Measurements from ENCODE around the gene KLK4. TPM values are rescaled to one million over a fixed set of nuclear protein-coding genes. Genes with fewer than 3 reads are reported as not detected.

KLK4 gene
- total and polyA plus RNA-seq, 10 of the 15 experiments (the other 5 are each of a cell fraction or from before 2014, with no cell fraction given): 0.06 to 0.31 TPM; not detected in 8

- Histone ChIP-seq H3K27me3 (replicated peaks in 1 of 2; ENCODE audit: control insufficient read depth in 2 of 2, insufficient read depth in 2 of 2, low read length in 1 of 2) (no peaks in the 10 kb centered on the region; a peak in 1 of 4 replicates), H4K20me1 (ENCODE audit: control insufficient read depth, insufficient read depth) (no peaks in the 10 kb centered on the region), H3K4me2 (ENCODE audit: control insufficient read depth, insufficient read depth) (no peak overlapping the region), H3K9me3 (replicated peaks; ENCODE audit: control insufficient read depth, insufficient read depth, low read length) (no peaks in the 10 kb centered on the region), H3K36me3 (ENCODE audit: control insufficient read depth in 2 of 2, insufficient read depth in 2 of 2, low read length in 1 of 2) (no peaks in the 10 kb centered on the region), H2AFZ (ENCODE audit: control insufficient read depth, low read depth, low read length) (no peak overlapping the region), H3K9ac (ENCODE audit: control insufficient read depth, insufficient read depth, low read length) (no peak overlapping the region), H3K4me3 (no peak overlapping the region), H3K4me1 (ENCODE audit: control insufficient read depth, insufficient read depth, low read length) (no peaks in the 10 kb centered on the region), H3K27ac (ENCODE audit: control insufficient read depth, insufficient read depth) (no peak overlapping the region), H3K79me2 (ENCODE audit: control insufficient read depth, insufficient read depth, low read length) (no peaks in the 10 kb centered on the region)
- DNase-seq (ENCODE audit: low read depth, low spot score) (no peak), FAIRE-seq (no peak), ATAC-seq (no peak)
- 25% methylated on average over 4 of the region's 4 CpGs for WGBS (ENCODE audit: insufficient coverage, insufficient replicate concordance, low lambda C conversion rate, missing lambda C conversion rate)
- intact Hi-C loops (cut with micrococcal nuclease; ENCODE audit: unreplicated experiment) (no loop called here), in situ Hi-C loops (cut with MboI) (no loop called here)
- SMC1A ChIA-PET (ENCODE audit: uncharacterized antibody, unreplicated experiment): no interaction called here
- no peak for TF ChIP-seq RELA (IDR thresholded peaks at IDR 0.05; ENCODE audit: borderline replicate concordance, partially characterized antibody)
- TF ChIP-seq EED (IDR thresholded peaks at IDR 0.05; ENCODE audit: low read depth): no peak
- TF ChIP-seq SMARCA5 (IDR thresholded peaks at IDR 0.05): no peak
- no peak for TF ChIP-seq EP300 (IDR thresholded peaks at IDR 0.05; ENCODE audit: borderline replicate concordance in 1 of 2, control insufficient read depth in 1 of 2, low read depth in 2 of 2, low read length in 2 of 2)
- TF ChIP-seq ZNF274 (IDR thresholded peaks at IDR 0.05; ENCODE audit: insufficient read depth, insufficient read length): no peak
- TF ChIP-seq ZBTB11 (CRISPR knock-in tag; IDR thresholded peaks at IDR 0.05): no peak
- TF ChIP-seq ATF3 (IDR thresholded peaks at IDR 0.05; ENCODE audit: borderline replicate concordance, extremely low read depth, low read depth, low read length): no peak
- no peak for TF ChIP-seq NR2C2 (IDR thresholded peaks at IDR 0.05; ENCODE audit: borderline replicate concordance, control insufficient read depth, insufficient read length, low read depth)
- TF ChIP-seq, protein P1, sequence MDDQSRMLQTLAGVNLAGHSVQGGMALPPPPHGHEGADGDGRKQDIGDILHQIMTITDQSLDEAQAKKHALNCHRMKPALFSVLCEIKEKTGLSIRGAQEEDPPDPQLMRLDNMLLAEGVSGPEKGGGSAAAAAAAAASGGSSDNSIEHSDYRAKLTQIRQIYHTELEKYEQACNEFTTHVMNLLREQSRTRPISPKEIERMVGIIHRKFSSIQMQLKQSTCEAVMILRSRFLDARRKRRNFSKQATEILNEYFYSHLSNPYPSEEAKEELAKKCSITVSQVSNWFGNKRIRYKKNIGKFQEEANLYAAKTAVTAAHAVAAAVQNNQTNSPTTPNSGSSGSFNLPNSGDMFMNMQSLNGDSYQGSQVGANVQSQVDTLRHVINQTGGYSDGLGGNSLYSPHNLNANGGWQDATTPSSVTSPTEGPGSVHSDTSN (IDR thresholded peaks at IDR 0.05; ENCODE audit: insufficient replicate concordance, low read depth, low read length): no peak
- TF ChIP-seq ZNF622 (IDR thresholded peaks at IDR 0.05): no peak
- no TSS peak for BruUV-seq (replicated peaks)
- POLR2A ChIA-PET: no interaction called here
- CTCF ChIA-PET: no interaction called here
- RAD21 ChIA-PET (ENCODE audit: unreplicated experiment): no interaction called here
These were observed 35.9 kb upstream of the KLK4 start for GRCh38 chr19:50947123-50947522.

All from GM12878 (cell line).